HG02610 (cell line): ENCODE data around the gene PAK4.
"Not testable (repeated sequence)": the region's sequence is repeated elsewhere in the genome, so short reads cannot be mapped to it uniquely, and the experiment has no call there.

Experiments used
- ATAC-seq: cut with Tn5 transposase; IDR thresholded peaks from one replicate; pipeline ENCODE4 v1.9.1; 2021; ENCODE audit warnings: mild to moderate bottlenecking, moderate library complexity; ENCODE audit not compliant: unreplicated experiment

Gene PAK4

DNA sequence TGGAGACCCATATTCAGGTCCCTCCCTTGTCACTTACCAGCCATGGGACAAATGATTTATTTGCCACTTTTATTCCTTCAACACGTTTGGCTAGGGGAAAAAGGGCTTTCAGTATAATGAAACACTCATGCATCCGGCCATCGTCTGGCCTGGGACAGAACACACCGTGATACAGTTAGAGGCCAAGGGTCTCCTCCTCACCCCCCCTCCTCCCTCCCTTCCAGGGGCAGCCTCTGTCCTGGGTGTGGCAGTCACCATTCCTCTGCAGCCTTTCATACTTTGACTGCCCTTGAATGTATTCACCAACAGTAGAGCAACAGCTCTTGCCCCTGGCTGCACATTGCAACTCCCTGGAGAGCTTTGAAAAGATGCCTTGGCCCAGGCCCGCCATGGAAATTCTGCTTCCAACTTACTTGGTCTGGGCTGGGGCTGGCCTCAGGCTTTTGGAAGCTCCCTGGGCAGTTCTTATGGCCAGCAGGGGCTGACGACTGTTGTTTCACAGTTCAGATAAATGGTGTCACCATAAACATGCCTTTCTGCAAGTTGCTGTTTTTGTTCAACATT, 3.0 kb downstream of the PAK4 start:
- no peak for ATAC-seq

DNA sequence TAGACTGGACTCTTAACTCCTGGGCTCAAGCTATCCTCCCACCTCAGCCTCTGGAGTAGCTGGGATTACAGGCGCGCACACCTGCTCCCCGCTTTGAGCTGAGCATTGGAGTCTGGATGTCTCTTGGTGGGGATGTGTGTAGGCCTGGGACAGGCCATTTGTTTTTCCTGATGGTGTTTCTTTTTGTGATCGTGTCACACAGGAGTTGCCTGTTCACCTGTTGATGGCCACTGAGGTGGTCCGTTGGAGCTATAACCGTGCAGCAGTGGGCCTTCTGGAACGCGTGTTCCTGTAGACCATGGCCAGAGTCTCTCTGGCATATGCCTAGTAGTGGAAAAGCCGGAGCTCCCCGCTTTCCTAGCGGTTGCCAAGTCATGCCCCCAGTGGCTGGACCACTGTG, 3.5 kb downstream of the PAK4 start:
- ATAC-seq, result no peak

DNA sequence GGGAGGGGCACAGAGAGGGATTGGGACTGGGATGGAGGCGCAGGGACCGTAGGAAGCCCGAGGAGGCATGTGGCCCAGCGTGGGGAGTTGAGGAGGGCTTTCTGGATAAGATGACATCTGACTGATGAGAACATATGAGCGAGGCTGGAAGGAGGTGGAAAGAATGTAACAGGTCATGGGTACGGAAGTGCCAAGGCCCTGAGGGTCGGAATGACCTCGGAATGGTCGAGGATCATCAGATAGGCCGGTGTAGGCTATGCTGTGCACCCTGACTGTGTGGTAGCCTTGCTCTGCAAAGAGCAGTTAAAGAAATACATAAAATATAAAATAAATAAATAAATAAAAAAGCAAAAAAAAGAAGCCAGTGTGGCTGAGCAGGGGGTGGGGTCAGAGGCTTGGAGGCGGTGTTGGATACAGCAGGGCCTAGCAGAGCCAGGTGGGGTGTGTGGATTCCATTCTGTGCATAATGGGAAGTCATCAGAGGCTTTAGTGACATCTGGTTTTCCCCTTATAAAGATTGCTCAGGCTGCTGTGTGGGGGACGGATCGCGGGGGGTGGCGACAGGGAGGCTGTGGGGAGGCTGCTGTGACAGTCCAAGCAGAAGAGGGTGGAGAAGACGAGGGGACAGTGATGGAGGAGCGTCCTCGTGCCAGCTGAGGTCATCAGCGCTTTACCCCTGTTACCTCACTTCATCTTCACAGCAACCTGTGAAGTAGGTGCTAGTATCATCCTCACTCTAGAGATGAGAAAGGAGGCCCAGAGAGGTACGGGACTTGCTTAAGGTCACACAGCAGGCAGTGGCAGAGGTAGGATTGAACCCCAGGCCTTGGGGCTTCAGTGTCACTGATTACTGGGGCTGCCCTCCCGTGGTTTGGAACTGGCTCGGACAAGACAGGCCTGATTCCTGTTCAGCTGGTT, 5.0 kb downstream of the PAK4 start:
- no peak for ATAC-seq

DNA sequence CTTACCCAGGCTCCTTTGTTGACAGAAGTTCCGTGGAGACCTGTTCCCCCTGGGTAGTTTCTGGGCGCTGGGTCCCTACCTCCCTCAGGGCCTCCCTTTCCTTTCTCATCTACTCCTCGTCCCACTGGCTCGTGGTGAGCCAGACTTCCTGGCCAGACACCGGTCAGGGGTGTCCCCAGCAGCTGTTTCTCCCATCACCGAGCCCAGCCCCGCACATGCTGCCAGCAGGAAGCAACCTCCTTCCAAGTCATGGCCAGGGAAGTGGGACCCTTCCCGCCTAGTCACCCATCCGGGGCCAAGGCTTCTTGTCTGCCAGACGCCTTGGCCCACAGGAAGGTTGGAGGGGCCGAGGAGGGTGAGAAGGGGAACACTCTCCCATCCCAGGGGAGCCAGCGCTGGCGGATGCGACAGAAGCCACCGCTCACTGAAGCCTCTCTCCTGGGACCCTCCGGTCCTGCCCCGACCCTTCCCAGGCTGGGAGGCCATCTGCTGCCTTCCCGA, 5.7 kb downstream of the PAK4 start:
- ATAC-seq, result no peak

DNA sequence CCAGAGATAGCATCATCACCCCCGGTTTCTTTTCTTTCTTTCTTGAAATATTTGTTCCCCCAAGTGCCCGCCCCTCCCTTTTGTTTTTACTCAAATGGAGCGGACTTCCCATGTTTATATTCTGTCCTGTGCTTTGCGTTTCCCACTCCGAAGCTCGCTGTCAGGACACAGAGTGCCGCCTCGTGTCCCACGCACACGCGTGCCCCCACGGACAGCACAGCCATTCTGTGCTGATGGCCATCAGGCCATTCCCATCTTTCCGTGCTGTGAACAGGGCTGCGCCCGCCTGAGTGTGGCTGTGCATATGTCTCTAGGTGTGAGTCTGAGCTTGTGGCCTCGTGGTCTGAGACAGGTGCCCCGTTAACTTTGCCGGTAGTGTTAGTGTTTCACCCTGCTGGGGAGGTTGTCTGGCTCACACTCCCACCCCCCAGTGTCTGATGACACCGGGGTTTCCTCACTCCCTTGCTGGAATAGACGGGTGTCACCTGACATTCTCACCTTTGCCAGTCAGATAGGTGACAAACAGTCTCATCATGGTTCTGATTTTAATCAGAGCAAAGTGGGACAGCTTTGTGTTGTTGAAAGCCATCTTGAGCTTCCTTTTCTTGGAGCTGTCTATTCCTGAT, 6.9 kb downstream of the PAK4 start:
- ATAC-seq, result no peak

DNA sequence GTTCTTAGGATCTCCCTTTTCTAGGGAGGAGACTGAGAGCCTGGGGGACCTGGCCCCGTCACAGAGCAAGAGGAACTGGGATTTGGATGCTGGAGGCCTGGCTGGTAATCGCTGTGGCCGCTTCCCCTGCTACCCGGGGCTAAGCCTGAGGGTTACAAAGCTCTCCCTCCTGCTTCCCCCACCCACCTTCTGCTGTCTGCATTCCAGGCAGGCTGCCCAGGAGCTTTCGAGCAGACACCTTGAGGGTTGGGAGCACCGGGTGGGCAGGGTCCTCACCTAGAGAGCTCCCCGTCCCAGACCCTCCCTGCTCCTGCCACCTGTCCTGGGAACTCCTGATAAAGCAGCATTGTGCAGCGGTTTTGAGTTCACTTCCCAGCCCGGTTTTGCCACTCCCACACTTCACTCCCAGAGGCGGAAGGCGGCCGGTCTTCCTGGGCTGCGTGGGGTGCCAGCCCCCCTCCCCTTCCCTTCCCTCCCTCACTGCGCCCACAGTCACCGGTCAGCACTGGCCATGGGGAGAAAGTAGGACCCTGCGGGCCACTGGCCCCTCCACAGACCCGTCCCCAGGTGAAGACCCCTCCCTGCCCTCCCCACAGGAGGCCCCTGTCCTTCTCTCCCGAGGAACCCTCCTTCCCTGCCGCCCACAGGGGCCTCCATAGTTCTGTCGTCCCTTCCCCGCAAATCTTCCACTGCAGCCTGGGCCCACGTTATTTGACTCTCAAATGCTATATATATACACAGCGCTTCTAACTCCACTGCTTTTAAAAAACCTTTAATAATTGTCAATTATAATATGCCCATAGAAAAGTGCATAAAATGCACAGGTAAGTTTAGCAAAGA, 8.1 kb downstream of the PAK4 start:
- ATAC-seq, result no peak

DNA sequence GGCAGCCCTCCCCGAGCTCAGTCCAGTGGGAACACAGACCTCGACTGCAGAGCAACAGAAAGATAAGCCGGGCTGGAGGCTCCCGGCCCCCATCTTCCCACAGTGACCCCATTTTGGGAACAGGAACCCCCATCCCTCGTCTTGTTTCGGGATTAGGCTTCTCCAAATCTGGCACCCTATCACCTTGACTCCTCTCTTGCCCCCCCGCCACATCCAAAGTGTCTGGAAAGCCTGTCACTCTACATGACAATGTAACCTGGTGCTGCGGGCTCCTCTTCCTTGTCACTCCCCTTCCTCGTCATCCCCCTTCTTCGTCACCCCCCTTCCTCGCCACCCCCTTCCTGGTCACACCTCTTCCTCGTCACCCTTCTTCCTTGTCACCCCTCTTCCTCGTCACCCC, 10.1 kb downstream of the PAK4 start:
- ATAC-seq, result no peak

DNA sequence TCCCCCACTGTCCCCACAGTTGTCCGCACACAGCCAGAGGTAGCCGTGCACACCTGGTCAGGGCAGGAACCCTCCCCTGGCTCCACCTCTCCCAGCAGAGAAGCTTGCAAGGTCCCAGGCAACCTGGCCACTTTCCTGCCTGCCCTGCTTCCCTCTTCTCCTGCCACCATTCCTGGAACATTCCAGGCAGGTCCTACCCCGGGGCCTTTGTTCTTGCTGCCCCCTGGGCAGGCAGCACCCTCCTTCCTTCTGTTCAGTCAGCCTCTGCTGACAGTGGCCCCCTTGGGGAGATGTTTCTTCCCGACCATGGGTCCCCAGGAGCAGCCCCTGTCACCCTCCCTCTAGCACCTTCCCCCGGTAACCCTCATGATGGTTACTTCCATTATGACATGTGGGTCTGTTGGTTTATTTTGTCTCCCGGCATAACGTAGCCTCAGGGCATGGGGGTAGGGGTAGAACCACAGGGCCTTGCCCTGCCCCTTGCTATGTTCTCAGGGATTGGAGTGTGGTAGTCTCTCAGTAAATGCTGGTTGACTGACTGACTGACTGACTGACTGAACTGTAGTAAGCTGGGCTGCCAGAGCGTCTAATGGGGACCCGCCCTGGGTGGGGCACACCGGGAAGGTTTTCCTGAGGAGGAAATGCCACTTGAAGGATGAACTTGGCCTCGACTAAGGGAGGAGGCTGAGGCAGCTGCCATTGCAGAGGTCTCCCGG, 10.8 kb downstream of the PAK4 start:
- ATAC-seq, result no peak

DNA sequence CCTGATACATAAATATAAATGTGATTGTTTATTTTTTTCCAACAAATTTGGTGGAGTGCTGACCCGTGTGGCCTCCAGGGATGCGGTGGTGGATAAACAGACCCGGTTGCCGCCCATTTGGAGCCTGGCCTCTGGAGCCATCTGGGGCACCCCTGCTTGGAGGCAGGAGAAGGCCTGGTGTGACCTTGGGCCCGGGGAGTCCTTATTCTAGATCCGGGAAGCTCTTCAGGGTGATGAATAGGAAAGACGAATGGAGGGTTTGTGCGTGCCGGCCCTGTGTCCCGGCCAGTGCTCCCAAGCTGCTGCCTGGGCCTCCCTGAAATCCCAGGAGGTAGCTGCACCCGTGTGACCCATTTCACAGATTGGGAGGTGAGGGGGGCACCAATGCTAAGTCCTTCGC, 11.5 kb downstream of the PAK4 start:
- no peak for ATAC-seq

DNA sequence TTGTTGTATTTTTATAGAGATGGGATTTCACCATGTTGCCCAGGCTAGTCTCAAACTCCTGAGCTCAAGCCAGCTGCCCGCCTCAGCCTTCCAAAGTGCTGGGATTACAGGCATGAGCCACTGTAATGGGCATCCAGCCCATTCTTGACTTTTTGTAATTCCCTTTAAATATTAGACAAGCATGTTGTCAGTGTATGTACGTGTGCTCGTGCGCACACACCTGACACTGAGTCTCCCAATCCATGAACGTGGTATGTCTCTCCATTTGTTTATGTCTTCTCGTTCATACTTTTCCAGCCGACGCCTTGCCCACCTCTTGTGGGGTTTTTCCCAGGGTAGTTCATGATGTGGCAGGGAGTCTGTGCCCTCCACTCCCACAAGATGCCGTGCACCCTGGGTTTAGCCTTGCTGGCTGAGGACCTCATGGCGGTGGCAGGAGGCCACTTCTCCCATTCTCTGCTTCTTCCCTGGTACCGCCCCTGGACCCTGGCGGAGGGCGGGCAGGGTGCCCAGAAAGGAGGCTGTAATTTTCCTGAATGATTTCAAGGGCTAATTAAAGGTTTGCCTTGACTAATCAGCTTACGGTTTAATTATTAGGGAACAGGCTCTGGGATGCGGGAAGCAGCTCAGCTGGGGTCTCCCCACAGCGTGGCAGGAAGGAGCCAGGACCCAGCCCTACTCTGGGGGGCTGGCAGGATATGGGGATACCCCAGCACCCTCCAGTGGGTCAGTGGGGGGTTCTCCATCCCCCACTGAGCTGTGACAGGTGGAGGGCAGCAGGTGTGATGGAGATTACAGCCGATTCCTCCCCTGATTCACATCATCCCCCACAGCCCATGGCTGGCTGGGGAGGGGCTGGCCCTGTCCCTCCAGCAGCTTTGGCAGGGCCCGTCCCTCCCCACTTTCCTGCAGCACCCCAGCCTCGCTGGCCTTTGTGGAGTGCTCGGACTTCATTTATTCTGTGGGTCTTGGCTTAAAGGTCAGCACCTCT, 12.9 kb downstream of the PAK4 start:
- no peak for ATAC-seq

DNA sequence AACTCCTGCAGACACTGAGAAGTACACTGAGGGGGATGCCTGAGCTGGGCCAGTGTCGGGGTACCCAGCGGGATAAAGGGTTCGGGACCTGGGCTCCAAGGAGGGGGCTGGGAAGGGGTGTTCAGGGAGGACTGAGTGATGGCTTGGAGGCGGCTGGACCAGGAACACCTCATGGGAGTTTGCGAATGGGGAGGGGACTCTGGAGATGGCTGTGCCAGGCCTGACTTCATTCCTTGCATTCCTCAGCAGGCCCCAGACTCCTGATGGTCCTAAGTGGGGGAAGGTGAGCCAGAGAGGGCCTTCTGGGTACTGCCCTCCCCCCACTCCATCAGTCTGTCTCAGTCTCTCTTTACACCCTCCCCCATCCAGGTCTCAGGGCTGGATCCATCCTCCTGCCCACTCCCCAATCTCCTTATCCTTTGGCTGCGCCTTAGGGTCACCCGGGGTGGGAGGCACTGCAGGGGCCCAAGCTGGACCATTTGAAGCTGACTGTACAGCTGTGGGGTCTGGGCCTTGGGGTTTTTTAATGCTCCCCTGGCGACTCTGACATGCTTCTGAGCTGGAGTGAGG, 13.8 kb downstream of the PAK4 start:
- ATAC-seq, result no peak

DNA sequence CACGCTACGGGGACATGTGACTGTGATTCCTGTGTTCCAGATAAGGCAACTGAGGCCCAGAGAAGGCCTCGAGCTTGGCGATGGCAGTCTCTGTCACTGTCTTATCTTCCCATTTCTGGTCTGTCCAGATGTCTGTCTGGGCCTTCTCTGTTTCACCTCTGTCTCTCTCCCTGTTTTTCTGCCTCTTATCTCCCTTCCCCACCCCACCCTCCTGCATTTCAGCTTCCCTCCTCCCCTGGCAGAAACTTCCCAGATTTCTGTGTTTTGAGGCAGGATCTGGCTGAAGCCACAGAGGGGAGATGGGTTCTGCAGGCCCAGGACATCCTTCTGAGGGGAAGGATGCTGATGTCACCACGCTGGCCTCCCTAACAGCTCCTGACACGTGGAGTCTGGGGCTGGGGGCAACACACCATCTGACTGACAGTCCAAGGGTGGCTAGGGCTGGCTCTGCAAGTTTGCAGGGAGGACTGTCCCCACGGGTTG, 14.4 kb downstream of the PAK4 start:
- no peak for ATAC-seq

DNA sequence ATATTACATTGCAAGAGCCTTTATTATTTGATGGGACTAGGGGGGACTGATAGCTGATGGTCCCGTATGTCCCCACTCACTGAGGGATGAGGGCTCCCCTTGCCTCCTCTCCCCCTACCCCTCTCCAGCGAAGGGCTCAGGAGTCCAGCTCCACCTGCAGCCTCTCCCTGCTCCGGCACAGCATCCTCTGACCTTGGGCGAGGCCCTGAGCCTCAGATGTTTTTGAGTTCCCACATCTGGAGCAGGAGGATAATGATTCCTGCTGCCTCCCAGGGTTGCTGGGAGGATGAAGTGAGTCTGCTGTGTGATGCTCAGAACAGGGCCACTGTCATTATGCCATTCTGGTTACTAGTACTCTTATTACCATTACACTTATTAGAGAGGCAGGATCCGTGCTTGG, 15.0 kb downstream of the PAK4 start:
- no peak for ATAC-seq

DNA sequence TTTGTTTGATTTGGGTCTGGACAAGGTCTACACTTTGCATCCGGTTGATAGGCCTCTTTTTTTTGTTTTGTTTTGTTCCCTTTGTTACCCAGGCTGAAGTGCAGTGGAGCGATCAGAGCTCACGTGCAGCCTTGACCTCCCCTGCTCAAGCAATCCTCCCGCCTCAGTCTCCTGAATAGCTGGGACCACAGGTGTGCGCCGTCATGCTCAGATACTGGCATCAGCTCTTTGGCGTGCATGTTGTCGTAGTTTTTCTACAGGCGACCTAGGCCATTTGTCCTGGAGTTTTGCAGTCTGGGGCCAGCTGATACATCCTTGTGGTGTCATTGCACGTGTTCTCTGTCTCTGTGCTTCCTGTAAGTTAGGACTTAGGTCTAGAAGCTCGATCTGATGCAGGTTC, 16.3 kb downstream of the PAK4 start:
- no peak for ATAC-seq

DNA sequence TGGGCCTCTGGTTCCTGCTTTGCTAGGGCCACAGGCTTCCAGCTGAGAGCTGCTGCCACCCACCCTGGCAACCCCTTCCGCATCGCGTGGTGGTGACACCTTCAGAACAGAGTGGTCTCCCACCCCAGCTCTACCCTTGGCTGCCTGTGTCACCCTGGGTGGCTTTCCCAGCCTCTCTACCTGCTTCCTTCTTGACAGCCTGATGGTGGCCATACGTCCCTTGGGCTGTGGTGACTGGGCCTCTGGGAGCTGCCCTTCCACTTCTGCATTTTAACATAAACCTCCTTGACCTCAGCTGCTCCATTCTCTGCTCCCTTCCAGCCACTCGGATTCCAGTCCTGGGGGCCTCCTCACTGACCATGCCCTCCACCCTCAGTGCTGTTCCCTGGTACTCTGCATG, 17.0 kb downstream of the PAK4 start:
- no peak for ATAC-seq

DNA sequence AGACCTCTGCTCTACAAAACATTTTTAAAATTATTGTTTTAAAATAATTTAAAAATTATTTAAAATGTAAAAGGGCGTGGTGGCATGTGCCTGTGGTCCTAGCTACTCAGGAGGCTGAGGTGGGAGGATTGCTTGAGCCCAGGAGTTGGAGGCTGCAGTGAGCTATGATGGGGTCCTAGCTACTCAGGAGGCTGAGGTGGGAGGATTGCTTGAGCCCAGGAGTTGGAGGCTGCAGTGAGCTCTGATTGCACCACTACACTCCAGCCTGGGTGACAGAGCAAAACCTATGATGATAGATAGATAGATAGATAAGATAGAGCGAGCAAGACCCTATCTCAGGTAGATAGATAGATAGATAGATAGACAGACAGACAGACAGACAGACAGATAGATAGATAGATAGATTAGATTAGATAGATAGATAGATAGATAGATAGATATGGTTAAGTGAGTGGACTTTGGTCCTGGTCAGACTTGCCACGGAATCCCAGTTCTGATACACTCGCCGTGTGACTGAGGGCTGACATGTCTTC, 18.2 kb downstream of the PAK4 start:
- ATAC-seq, result not testable (repeated sequence)

DNA sequence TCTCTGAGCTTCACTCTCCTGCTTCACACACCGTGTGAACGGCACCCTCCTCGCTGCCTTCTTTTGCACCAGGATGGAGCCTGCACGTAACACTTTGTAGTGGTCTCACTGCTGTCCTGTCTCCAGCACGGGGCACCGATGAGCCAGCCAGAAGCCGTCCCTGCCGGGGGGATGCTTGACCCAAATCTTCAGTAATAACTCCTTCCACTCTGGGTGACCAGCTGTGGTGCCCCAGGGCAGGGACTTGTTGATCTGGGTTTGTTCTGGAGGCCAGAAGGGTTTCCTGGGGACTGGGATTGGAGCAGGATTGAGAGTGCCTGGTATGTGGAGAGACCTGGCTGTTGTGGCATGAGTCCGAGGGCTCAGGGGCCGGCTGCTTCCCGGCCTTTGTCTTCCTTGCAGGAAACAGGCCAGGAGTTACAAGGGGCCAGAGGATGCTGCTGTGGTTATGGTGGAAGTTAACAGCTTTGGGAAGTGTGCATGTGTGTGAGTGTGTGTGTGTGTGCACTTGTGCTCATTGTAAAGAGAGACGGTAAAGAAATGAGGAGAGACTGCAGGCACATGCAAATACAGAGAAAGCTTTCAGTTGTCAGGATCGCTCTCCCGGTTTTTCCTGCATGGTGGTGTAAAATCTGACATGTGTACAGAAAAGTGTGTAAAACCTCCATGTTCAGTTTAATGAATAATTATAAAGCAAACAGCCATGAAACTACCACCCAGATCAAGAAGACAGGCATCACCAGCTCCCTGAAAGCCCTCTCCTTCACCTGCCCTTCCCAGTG, 18.9 kb downstream of the PAK4 start:
- no peak for ATAC-seq
